Measurements from ENCODE around the gene SAMD1.

Gene SAMD1

DNA sequence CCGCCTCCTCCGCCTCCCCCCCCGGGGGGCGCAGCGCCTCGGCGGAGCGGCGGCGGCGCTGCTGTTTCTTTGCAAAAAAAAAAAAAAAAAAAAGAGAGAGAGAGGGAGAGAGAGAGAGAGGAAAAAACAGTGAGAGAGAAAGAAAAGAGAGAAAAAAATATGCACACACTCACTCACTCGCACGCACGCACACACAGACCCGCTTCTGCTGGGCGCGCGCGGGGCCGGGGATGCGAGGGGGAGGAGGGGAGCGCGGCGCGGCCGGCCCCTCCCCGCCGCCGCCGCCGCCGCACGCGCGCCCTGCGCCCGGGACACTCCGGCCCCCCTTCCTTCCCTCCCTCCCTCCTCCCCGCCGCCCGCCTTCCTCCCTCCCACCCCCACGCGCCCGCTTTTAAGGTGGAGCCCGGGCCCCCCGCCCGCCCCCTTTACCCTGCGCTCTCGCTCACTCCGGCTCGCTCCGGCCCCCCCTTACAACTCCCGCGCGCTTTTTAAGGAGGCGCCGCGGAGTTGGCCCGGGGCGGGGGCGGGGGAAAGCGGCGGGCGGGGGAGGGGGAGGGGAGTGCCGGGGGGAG is at the start of gene SAMD1:
Gene SAMD1 (minus strand): TSS at position 243 of the 572 bp plus-strand sequence.
- Mint-ChIP-seq H3K9me3 (peaks cover 6% of the 10 kb centered on the region), H3K4me3 (peak within 1 kb of the TSS; percentile 93), H3K27me3 (no peaks in the 10 kb centered on the region), H3K4me1 (ENCODE audit: low read depth) (peaks cover 16% of the 10 kb centered on the region), H3K27ac (peak within 1 kb of the TSS; percentile 95), H3K36me3 (ENCODE audit: low read depth) (peaks cover 23% of the 10 kb centered on the region)

- Mint-ChIP-seq H3K4me1 (ENCODE audit: low read depth) (peaks cover 43% of the 10 kb centered on the region), H3K36me3 (ENCODE audit: low read depth) (peaks cover 7% of the 10 kb centered on the region), H3K9me3 (no peaks in the 10 kb centered on the region), H3K27me3 (no peaks in the 10 kb centered on the region), H3K4me3 (no peak overlapping the region), H3K27ac (no peak overlapping the region)
Measured at GRCh38 chr19:14139944-14140343, 49.4 kb upstream of the SAMD1 start.

- Mint-ChIP-seq H3K9me3 (no peaks in the 10 kb centered on the region), H3K27ac (peak overlapping the region; percentile 79), H3K36me3 (ENCODE audit: low read depth) (peaks cover 11% of the 10 kb centered on the region), H3K27me3 (no peaks in the 10 kb centered on the region), H3K4me3 (peak overlapping the region; percentile 97), H3K4me1 (ENCODE audit: low read depth) (peaks cover 52% of the 10 kb centered on the region)
Measured at GRCh38 chr19:14138576-14139265, 48.2 kb upstream of the SAMD1 start.

- Mint-ChIP-seq H3K27ac (peak within 1 kb of the TSS; percentile 96), H3K27me3 (no peaks in the 10 kb centered on the region), H3K4me3 (peak within 1 kb of the TSS; percentile 97), H3K36me3 (ENCODE audit: low read depth) (peaks cover 11% of the 10 kb centered on the region), H3K4me1 (ENCODE audit: low read depth) (peaks cover 44% of the 10 kb centered on the region), H3K9me3 (no peaks in the 10 kb centered on the region)
Measured at GRCh38 chr19:14136509-14137281, 46.1 kb upstream of the SAMD1 start, which contains the start of gene ASF1B. TSS of gene ASF1B (minus strand) at chr19:14136589. CDS start at chr19:14136456, 133 bp downstream.

GRCh38 chr19:14135985-14136508 is 45.5 kb upstream of the SAMD1 start:
- Mint-ChIP-seq H3K4me1 (ENCODE audit: low read depth) (peaks cover 41% of the 10 kb centered on the region), H3K36me3 (ENCODE audit: low read depth) (peaks cover 11% of the 10 kb centered on the region), H3K27me3 (no peaks in the 10 kb centered on the region), H3K27ac (peak overlapping the region; percentile 60), H3K4me3 (peak overlapping the region; percentile 97), H3K9me3 (no peaks in the 10 kb centered on the region)

DNA sequence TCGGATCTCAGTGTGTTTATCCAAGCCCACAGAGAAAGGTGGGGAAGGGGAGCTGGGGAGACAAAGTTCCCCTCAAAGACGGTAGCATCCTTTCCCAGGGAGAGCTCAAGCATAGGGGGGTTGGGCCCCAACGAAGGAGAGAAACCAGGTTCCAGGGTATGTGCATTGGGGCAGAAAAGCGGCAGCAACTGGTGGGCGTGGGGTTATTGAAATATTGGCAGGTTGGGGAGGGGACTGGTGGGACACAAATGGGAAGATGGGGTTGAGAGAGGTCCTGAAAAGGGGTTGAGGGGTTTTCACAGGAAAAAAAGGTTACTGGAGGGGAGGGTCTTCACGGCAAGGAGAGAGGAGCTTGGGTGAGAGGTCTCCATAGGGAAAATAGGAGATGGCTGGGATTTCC is 44.8 kb upstream of the SAMD1 start:
- H3K27ac Mint-ChIP-seq: peak overlapping the region; percentile 60
- H3K36me3 Mint-ChIP-seq (ENCODE audit: low read depth): peaks cover 13% of the 10 kb centered on the region
- peak overlapping the region; percentile 97 for H3K4me3 Mint-ChIP-seq
- peaks cover 38% of the 10 kb centered on the region for H3K4me1 Mint-ChIP-seq (ENCODE audit: low read depth)
- no peaks in the 10 kb centered on the region for H3K27me3 Mint-ChIP-seq
- no peaks in the 10 kb centered on the region for H3K9me3 Mint-ChIP-seq

- no peak overlapping the region for H3K4me3 Mint-ChIP-seq
- no peak overlapping the region for H3K27ac Mint-ChIP-seq
- H3K27me3 Mint-ChIP-seq: no peaks in the 10 kb centered on the region
- no peaks in the 10 kb centered on the region for H3K4me1 Mint-ChIP-seq (ENCODE audit: low read depth)
- no peaks in the 10 kb centered on the region for H3K9me3 Mint-ChIP-seq
- H3K36me3 Mint-ChIP-seq (ENCODE audit: low read depth): peaks cover 38% of the 10 kb centered on the region
Measured at GRCh38 chr19:14127929-14128509, 37.5 kb upstream of the SAMD1 start.

- Mint-ChIP-seq H3K36me3 (ENCODE audit: low read depth) (peaks cover 45% of the 10 kb centered on the region), H3K27me3 (no peaks in the 10 kb centered on the region), H3K4me3 (no peak overlapping the region), H3K27ac (no peak overlapping the region), H3K9me3 (no peaks in the 10 kb centered on the region), H3K4me1 (ENCODE audit: low read depth) (no peaks in the 10 kb centered on the region)
Measured at GRCh38 chr19:14127176-14127575, 36.6 kb upstream of the SAMD1 start.

DNA sequence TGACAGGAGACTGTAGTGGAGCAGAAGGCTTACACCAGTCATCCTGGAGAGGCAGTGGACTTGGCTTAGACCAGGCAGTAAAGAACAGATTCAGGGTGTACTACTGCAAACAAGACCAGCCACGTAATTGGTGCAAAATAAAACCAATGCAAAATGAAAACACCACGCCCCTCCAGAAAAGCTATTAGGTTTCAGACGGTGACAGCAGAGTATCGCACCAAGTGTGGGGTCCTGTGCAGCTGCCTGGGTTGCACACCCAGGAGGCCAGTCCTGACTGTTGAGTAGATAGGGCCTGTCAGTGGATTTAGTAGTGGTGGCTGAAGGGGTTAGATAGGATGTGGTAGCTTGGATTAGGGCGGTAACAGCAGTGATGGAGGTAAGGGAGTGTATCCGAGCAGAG is 32.4 kb upstream of the SAMD1 start:
- Mint-ChIP-seq H3K4me3 (no peak overlapping the region), H3K27me3 (no peaks in the 10 kb centered on the region), H3K4me1 (ENCODE audit: low read depth) (peaks cover 10% of the 10 kb centered on the region), H3K9me3 (no peaks in the 10 kb centered on the region), H3K27ac (no peak overlapping the region), H3K36me3 (ENCODE audit: low read depth) (peaks cover 40% of the 10 kb centered on the region)

DNA sequence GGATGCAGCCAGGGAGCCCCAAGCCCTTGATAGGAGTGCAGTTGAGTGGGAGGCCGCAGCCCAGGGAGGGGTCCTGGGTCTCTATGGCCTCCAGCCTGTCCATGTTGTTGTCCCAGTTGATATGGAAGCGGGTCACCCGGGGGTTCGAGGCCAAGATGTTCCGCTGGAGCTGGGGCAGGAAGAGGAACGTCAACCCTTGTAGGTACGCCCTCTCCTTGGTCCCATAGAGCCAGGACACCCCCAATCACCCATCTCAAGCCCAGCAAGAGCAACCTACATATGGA is 29.9 kb upstream of the SAMD1 start:
- no peaks in the 10 kb centered on the region for H3K9me3 Mint-ChIP-seq

DNA sequence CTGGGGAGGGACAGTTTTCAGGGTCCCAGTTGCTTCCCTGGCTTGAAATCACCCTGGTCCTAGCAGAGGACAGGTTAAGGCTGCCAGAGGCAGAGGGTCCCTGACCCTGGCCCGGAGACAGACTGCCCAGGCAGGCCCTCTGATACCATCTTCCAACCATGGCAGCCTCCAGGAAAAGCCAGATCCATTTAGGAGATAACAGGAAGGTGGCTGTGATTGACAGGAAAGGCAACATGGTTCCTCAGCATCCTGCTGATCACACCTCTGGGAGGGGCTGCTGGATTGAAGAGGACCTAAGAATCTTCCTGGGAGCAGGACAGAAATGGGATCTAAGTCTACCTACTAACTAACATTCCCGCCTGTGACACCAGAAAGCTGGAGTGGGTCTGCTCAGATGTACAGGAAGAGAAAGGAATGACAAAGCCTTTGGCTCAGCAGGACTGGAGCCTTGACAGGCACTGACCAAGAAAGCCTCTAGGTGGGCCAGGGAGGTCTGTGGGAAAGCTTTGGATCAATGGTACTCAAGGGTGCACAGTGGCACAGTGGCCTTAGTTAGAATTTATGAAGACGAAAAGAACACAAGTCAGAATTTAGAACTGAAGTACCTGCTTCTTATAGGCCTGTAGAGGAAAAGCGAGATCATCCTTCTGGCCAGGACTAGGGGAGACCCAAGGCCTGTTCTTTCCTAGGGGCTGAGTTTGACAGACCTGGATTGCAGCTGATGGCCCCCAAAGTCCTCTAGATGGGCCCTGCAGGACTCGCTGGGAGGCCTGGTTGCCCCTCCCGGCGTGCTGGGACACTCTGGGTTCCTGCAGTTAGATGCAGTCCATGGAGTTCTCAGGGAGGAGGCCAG is 29.3 kb upstream of the SAMD1 start:
- H3K4me1 Mint-ChIP-seq (ENCODE audit: low read depth): peaks cover 32% of the 10 kb centered on the region
- no peak overlapping the region for H3K4me3 Mint-ChIP-seq
- H3K36me3 Mint-ChIP-seq (ENCODE audit: low read depth): peaks cover 24% of the 10 kb centered on the region
- H3K9me3 Mint-ChIP-seq: no peaks in the 10 kb centered on the region
- no peak overlapping the region for H3K27ac Mint-ChIP-seq
- H3K27me3 Mint-ChIP-seq: no peaks in the 10 kb centered on the region

More for the DNA sequence above, 29.9 kb upstream of the SAMD1 start:
- Mint-ChIP-seq H3K4me1 (ENCODE audit: low read depth) (peaks cover 26% of the 10 kb centered on the region), H3K36me3 (ENCODE audit: low read depth) (peaks cover 28% of the 10 kb centered on the region), H3K27me3 (no peaks in the 10 kb centered on the region), H3K4me3 (no peak overlapping the region), H3K27ac (no peak overlapping the region)

DNA sequence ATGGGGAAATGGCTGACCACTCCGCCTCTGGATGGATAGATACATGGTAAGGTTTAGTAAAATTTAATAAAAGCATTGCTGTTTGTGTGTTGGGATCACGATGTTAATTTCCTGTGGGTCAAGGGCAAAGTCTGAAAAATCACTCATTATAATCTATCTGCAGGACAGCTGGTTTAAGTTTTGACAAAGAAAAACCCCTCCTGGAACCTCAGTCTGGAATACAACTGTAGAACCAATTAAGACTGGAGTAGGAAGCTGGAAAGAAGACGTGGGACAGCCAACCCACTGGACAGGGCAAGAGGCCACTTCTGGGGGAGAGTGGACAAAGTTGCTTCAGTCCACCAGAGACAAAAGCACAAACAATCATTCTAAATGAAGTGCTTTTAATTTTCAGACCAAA is 28.6 kb upstream of the SAMD1 start:
- Mint-ChIP-seq H3K27ac (peak overlapping the region; percentile 63), H3K4me3 (peak overlapping the region; percentile 87), H3K27me3 (no peaks in the 10 kb centered on the region), H3K9me3 (no peaks in the 10 kb centered on the region), H3K4me1 (ENCODE audit: low read depth) (peaks cover 38% of the 10 kb centered on the region), H3K36me3 (ENCODE audit: low read depth) (peaks cover 18% of the 10 kb centered on the region)

GRCh38 chr19:14118165-14119051 is 27.9 kb upstream of the SAMD1 start:
- Mint-ChIP-seq H3K4me1 (ENCODE audit: low read depth) (peaks cover 38% of the 10 kb centered on the region), H3K4me3 (peak overlapping the region; percentile 87), H3K27ac (peak overlapping the region; percentile 63), H3K27me3 (no peaks in the 10 kb centered on the region), H3K9me3 (no peaks in the 10 kb centered on the region), H3K36me3 (ENCODE audit: low read depth) (peaks cover 15% of the 10 kb centered on the region)
